IPS-NIHi11 (cell line): ENCODE results near the gene IGSF3.
A peak's percentile ranks its signal among the peaks of the same experiment; 100 is the strongest.

ENCODE experiments used
- DNase-seq: peaks from one replicate; pipeline ENCODE4 v3.0.0; 2012; ENCODE audit warnings: mixed read lengths, low spot score

IGSF3 gene

DNA sequence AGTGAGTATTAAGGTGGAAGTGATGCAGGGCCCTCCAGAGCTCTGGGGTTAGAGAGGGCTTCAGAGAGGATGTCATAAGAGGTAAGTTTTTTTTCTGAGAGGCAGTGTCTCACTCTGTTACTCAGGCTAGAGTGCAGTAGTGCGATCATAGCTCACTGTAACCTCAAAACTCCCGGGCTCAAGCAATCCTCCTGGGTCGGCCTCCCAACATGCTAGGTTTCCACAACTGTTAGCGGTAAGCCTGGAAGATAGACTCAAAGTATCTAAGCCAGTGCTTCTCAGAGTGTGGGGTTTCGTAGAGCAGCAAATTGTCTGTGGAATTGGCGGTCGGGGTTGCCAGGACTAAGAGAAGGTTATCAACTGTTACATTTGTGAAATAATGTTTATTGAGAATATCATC lies 18.6 kb upstream of the IGSF3 start:
- no peak for DNase-seq

DNA sequence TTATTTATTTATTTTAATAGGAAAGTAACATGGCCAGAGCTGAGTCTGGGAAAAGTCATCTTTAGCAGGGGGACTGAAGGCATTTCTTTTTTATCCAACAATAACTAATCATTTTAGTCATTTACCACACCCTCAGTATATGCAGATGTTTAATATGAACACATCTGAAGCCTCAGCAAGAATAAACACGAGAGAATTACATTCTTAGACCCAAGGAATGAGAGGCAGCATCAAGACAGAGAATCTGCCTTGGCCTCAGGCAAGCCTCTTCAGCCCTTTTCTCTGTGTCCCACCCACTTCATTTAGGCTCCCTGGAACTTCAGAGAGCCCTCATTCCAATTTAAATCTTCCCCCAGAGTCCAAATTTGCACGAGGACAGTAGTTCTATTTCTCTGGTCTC lies 17.0 kb upstream of the IGSF3 start:
- no peak for DNase-seq

DNA sequence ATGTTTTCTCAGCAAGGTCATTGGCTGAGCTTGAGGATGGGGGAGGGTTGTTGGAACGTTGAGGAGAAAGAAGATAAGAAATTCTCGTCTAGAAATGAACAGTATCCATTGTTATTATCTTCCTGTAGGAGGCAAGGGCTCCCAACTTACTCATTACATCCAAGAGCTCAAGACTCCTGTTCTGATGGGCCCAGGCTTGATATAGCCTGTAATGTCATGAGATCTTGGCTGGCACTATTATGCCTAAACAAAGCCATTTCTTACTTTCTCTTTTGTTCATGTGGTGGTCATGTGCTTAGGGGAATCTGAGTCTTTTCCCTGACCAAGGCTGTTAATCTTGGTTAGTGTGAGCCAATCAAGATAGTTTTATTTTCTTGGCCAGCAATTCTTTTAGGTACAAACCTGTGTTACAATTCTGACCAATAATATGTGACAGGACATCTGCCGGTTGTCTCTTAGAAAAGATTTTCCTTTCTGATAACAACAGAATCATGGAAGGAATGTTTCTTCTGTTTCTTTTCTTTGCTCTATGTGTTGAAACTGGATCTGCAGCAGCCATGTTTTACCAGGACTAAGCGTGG lies 15.2 kb upstream of the IGSF3 start:
- no peak for DNase-seq

DNA sequence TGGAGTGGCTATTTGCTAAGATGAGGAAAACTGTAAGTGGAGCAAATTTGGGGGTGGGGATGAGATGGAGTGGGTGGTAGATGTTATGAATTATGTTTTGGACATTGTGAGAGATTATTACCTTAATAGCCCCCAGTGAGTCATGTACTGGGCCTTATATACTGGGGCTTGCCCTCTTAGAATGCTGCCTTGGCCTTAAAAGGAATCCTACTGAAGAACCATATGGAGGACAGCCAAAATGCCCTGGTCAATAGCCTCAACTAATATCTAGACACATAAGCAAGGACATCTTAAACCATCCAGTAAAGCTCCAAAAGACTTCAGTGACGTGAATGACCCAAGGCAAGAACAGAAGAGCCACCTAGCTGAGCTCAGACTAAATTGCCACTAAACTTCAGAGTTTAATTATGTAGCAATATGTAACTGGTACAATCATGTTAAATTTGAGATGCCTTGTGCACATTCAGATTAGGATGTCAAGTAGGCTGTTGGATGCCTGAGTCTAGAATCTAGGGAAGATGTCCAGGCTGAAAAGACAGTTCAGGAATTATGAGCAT lies 13.9 kb upstream of the IGSF3 start:
- DNase-seq, result no peak

DNA sequence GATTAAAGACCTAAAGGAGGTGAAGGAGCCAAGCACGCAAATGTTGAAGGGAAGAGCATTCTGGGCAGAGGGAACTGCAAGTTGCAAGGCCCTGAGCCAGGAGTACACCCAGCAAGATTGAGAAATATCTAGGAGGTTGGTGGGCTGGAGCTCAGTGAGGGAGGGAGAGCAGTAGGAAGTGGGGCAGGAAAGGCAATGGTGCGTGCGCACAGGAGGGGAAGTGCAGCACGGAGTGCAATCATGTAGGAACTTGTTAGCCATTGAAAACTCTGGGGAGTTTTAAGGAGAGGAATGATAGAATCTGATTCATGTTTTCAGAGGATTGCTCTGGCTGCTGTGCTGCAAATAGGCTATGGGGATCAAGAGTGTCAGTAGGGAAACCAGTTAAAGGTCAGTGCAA lies 13.2 kb upstream of the IGSF3 start:
- DNase-seq, result no peak

DNA sequence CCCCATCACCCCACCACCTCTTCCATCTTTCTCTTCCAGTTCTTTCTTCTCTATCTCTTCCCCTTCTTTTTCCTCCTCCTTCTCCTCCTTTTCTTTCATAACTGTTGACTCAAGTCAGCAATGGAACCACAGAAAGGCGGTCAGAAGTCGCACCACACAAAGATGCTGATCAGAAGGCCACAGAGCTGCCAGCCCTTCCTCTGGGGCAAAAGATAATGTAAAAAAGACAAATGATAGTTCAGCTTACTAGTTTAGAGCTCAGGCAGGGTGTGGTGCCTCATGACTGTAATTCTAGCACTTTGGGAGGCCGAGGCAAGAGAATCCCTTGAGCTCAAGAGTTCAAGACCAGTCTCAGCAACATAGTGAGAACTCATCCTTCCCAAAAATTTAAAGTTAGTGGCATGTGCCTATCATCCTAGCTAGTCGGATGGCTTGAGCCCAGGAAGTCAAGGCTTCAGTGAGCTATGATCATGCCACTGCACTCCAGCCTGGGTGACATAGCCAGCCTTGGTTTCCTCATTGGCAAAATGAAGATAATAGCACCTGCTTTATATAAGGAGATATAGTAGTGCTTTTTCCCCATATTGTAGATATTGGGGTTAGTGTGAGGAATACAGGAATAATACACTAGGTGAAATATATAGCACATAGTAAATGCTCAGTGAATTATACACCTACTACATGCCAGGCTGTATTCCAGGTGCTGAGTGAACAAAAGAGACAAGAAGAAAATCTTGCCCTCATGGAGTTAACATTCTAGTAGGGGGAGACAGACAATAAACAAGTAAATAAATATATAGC lies 12.5 kb upstream of the IGSF3 start:
- no peak for DNase-seq

DNA sequence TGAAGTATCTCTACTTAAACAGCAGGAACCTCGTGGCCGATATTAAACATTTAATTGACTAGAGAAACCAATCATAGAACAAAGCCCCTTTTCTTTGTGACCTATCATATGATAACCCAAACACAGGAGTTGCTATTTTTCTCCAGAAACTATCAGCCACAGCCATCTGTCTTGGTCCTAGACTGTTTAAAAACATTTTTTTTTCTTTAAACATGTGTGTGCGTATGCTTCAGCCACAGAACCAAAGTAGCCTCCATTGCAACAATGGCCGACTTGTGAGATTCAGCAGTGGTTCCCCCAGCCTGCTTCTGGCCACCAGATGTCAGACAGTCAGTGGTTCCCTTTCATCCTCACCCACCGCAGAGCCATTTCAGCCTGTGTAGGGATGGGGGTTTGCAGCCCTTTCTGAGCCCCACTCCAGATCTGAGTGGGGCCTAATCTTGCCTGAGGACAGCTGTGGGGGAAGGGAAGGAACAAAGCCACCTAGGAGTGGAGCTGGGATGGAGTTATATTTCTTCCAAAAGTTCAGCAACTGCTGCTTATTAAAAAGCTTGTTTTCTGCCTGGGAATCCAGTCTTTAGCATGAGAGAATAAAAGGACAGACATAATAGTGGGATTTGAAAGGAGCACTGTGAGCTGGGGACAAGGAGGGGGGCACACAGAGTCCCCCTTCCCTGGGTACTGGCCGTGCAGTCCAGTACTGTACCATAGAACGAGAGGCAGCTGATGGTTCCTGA lies 11.7 kb upstream of the IGSF3 start:
- DNase-seq, result peak; percentile 44

DNA sequence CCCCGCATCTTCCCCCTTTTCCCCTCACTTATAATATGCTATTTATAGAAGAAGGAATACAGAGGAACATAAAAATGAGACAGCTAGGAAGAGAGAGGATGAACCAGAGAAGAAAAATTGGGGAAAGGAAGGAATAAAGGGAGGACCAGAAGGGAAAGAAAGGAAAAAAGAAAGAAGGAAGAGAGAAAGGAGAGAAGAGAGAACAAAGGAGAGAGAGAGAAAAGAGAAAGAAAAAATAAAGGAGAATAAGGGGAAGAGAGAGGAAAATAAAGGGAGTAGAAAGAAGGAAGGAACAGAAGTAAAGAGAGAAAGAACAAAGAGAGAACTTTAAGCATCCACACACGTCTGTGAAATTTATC lies 11.2 kb upstream of the IGSF3 start:
- no peak for DNase-seq

DNA sequence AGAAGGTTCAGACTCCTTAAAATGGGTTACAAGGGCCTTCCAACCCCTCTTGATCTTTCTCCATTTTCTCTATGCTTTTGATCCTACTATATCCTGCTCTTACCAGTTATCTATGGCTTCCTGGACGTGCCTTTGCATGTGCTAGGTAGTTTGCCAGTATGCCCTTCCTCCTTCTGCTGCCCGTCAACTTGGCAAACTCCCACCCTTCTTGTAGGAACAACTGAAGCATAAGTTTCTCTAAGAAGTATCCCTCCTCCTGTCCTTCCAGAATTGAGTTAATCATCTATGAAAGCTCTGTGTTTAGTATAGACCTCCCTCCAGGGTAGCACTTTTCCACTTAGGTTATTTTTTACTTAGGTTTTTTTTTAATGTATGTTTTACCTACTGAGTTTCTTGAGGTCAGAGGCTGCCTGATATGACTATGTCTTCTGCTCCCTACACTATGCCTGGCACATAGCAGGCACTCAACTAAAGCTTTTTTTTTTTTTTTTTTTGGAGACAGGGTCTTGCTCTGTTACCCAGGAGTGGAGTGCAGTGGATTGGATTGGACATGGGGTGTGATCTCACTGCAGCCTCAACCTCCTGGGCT lies 10.0 kb upstream of the IGSF3 start:
- no peak for DNase-seq

DNA sequence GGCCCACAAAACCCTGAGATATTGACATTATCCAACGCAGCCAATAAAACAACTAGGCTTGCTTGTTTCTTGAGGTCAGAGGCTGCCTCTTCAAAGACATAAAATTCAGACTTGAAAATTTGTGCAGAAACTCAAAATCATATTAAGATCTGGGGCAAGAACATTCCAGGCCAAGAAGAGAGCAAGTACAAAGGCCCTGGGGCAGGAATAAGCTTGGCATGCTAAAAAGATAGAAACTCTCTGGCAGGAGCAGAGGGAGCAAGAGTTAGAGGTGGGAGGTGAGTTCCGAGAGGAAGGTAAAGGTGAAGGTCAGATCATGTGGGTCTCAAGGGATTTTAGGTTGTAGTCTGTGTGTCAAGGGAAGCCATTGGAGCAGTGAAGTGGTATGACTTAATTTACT lies 8.8 kb upstream of the IGSF3 start:
- DNase-seq, result no peak

DNA sequence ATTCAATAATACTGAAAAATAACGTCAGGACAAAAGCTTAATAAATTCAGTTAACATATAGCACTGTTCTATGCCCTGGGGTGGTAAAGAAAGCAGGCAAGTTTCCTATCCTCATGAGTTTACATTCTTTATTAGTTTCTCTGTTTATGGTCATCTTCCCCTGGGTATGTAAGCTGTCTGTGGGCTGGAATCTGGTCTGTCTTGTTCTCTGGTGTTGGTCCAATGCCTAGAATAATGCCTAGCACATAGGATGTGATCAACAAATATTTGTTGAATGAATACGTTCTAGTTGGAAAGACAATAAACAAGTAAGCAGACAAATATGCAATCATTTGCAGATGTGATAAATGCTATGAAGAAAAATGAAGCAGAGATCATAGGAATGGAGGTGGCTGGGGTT lies 7.2 kb upstream of the IGSF3 start:
- DNase-seq, result no peak

DNA sequence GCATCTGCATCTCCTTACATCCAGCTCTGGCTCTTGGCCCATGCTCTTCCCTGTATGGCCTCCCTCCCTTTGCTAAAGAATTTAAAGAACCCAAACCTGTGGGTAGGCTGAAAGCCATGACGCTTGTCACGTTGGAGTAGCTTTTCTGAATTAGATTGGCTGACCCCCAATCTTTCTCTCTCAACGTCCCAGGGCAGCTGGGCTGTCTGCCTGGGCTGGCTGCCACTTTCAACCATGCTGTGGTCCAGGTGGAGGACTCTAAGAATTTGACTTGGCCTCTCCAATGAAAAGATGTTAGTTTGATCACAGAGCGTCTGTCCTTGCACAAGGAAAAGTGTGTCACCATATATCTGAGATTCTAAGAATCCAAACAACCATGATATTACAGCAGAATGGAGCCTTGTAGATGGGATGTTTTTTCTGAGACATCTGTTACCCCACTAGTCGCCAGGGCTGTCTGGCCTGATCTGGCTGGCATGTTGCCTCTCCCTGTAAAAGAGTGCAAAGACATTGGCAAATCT lies 6.5 kb upstream of the IGSF3 start:
- no peak for DNase-seq

DNA sequence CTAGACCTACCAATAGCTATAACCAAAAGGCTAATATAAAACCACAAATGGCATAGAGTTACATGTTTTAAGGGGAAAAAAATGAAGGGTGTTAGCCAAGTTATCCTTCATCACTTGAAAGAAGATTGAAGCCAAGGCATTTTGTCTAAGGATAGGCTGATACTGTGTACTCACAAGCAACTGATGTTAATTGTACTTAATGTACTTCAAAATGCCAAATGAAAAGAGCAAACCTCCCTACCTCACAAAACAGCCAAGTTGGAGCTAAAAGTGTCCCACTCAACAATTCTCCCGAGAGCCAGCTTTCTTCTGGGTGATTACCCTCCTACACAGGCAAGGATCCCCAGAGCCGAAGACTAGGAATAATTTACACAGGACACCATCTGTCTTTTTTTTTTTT lies 4.4 kb upstream of the IGSF3 start:
- DNase-seq, result no peak

DNA sequence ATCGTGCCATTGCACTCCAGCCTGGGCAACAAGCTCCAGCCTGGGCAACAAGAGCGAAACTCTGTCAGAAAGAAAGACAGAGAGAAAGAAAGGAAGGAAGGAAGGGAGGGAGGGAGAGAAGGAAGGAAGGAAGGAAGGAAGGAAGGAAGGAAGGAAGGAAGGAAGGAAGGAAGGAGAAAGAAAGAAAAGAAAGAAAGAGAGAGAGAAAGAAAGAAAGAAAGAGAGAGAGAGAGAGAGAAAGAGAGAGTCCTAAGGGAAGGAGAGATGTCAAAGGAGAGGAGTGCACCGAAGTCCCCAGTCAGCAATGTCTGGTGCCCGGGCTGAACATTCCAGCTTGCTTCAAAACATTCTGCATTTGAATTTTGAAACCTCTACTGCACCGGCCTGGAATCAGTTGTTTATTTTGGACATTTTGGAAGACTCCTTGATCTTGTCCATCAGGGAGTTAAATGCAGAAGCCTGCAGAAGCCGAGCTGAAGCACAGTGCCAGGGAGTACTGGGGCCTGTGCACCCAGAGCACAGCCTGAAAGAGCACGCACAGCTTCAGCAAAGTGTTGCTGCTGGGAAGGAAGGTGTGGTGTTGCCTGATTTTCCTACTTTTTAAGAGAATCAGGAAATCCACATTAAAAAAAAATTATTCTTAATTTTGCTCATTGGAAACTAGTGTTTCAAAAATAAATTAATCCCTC lies 3.7 kb upstream of the IGSF3 start:
- no peak for DNase-seq

DNA sequence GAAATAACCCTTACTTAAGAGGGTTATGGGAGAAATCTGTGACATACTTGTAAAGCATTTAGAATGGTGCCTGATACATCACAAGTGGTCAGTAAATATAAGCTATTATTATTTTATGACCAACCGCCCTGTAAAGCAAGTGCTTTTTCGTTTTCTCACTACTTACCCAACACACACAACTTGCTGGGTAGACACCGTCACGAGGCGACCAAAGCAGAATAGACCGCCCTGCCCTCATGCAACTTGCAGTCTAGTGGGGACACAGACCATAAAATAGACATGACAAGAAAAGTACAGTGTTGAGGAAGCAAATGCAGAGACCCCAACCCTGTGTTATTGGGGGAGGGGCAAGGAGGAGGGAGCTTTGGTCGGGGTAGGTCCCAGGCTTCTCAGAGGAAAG lies 744 bp upstream of the IGSF3 start:
- no peak for DNase-seq

DNA sequence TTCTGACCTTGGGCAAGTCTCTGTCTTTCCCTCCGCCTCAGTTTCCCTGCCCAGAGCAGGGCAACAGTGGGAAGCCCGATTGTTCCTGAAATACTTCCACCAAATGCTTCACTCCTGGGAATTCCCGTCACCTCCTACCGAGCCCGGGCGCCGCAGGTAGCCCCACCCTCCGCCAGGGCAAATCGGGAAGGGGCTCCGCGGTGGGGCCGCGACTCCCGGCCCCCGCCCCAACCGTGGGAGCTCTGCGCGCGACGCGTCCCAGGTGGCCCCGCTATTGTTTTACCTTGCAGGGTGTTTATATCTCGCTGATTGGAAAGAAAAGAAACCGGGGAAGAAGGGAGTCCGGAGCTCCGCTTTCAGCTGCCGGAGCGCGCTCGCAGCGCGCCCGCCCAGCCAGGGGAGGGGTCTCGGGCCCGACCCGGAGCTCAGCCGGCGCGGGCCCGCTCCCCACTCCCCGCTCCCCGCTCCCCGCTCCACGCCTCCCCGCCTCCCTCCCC lies 407 bp downstream of the IGSF3 start:
- peak; percentile 81 for DNase-seq

DNA sequence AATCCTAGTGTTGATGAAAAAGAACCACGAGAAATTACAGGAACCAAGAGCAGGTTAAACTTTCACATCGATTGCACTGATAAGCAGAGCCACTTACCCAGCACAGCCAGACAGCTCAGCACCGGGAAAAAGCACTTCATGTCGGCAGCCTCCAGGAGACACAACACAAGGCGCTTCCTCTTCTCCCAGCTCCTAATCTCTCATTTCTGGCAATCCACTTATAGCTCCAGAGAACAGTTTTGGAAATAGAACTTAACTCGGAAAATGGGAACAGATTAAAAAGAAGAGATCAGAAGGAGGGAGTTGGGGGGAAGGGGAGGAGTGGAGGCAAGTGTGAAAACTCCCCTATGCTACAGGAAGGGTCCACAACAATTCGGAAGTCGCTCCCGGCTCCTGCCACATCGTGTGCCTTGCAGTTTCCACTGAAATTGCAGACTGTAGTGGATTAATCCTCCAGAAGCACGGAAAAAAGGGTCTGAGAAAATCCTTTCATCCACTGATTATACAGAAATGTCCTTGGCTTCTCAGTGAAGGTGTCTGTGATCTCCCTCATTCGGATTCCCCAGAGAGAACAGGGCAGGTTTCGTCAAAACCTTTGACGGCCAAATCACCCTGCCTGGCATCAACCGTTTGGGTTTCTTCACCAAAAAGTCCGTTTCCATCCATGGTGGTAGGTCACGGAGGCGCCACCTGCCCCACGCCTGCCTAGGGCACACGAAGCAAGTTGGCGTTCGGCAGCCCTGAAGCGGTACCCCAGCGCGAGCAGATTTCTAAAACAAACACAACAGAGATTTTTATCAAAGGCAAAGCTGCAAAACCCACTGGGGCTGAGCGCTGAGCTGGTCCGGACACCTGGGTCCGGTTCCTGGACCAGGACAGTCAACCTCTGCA lies 1.1 kb downstream of the IGSF3 start:
- no peak for DNase-seq

DNA sequence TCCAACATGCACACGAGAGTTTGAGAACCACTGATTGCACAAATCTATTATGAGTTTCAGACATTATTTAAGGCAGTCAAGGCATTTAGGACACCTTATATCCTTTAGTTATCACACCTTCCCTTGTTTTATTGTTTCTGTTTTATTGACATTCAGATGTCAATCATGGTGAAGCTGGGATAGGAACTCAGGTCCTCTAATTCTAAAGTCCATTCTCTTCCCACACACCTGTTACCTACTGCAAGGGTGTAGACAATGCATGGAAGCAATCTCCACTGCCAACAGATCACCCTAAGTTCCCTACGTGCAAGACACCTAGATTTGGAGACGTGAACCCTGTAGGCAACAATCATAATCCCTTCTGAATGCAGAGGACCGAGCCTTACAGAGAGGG lies 2.6 kb downstream of the IGSF3 start:
- no peak for DNase-seq

DNA sequence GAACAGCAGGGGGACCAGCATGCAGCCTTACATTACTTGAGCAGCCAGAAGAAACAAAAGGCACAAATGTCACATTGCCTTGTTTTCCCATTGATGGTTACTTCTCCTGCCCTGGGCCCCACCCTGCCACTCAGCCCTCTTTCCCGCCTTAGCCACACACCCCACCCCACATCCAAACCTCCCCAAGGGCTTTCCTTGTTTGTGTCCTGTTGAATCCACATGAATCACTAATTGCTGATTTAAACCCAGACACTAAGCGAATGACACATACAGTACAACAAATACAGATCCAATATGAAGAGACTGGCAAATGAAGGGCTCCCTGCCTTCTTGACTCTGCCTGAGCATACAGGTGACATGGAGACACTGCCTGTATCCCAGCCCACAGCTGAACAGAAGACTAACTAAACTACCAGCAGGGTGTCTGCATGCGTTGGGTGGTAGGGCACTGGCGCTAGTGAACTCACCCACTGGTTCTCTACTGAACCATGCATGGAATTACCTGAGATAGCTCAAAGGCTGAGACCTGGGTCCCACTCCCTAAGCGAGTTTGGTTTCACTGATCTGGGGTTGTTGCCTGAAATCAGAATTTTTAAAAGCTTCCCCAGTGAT lies 3.1 kb downstream of the IGSF3 start:
- no peak for DNase-seq

DNA sequence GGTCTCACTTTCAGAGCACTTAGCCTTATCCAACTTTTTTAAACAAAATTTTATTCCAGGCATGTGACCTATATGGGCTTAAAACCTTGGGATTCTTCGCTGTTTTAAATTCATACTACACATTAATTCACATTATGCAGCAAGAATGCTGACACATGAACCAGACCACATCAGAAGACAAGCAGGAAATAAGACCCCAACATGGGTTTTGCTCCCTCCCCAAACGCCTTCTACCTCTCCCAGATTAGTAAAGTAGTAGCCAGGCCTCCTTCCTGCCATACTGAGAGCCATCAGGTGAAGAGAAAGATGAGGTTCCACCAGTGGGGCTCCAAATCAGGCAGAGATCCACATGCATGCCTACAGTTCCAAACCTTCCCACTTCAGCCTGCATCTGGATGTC lies 3.7 kb downstream of the IGSF3 start:
- DNase-seq, result no peak
